ENCODE measurements around the gene DNAH7. TPM values are rescaled to one million over a fixed set of nuclear protein-coding genes. Genes with fewer than 3 reads are reported as not detected.

Gene DNAH7
- total RNA-seq, 1 experiment from 2014 or later, result 0.98 TPM

- H3K27ac Mint-ChIP-seq (ENCODE audit: low read depth, unreplicated experiment), result no peak overlapping the region
- H3K9me3 Mint-ChIP-seq (ENCODE audit: unreplicated experiment), result no peaks in the 10 kb centered on the region
- no peak overlapping the region for H3K4me3 Mint-ChIP-seq (ENCODE audit: unreplicated experiment)
- no peaks in the 10 kb centered on the region for H3K27me3 Mint-ChIP-seq (ENCODE audit: insufficient read depth, unreplicated experiment)
- DNase-seq (ENCODE audit: unreplicated experiment), result no peak
- ChIA-PET CTCF (no interaction called here), POLR2A (no interaction called here)
- no peaks in the 10 kb centered on the region for H3K36me3 Mint-ChIP-seq (ENCODE audit: insufficient read depth, unreplicated experiment)
- TF ChIP-seq, protein P1, sequence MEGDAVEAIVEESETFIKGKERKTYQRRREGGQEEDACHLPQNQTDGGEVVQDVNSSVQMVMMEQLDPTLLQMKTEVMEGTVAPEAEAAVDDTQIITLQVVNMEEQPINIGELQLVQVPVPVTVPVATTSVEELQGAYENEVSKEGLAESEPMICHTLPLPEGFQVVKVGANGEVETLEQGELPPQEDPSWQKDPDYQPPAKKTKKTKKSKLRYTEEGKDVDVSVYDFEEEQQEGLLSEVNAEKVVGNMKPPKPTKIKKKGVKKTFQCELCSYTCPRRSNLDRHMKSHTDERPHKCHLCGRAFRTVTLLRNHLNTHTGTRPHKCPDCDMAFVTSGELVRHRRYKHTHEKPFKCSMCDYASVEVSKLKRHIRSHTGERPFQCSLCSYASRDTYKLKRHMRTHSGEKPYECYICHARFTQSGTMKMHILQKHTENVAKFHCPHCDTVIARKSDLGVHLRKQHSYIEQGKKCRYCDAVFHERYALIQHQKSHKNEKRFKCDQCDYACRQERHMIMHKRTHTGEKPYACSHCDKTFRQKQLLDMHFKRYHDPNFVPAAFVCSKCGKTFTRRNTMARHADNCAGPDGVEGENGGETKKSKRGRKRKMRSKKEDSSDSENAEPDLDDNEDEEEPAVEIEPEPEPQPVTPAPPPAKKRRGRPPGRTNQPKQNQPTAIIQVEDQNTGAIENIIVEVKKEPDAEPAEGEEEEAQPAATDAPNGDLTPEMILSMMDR (IDR thresholded peaks at IDR 0.05; ENCODE audit: unreplicated experiment), result no peak
- intact Hi-C loops (cut with micrococcal nuclease), result no loop called here
- no peaks in the 10 kb centered on the region for H3K4me1 Mint-ChIP-seq (ENCODE audit: insufficient read depth, unreplicated experiment)
- no TSS peak for BruUV-seq (replicated peaks)
These were observed 230.6 kb downstream of the DNAH7 start for GRCh38 chr2:195838002-195838401.

GRCh38 chr2:195836002-195836401, 232.6 kb downstream of the DNAH7 start:
- ChIA-PET POLR2A (no interaction called here), CTCF (interaction anchor here (0.6 kb wide), 1 partner anchor 945 kb away, joined by 3 read pairs; no protein-coding TSS in a partner anchor)
- no peaks in the 10 kb centered on the region for H3K9me3 Mint-ChIP-seq (ENCODE audit: unreplicated experiment)
- no peaks in the 10 kb centered on the region for H3K4me1 Mint-ChIP-seq (ENCODE audit: insufficient read depth, unreplicated experiment)
- H3K4me3 Mint-ChIP-seq (ENCODE audit: unreplicated experiment), result no peak overlapping the region
- H3K27ac Mint-ChIP-seq (ENCODE audit: low read depth, unreplicated experiment), result no peak overlapping the region
- no peak for DNase-seq (ENCODE audit: unreplicated experiment)
- no TSS peak for BruUV-seq (replicated peaks)
- intact Hi-C loops (cut with micrococcal nuclease), result no loop called here
- no peaks in the 10 kb centered on the region for H3K27me3 Mint-ChIP-seq (ENCODE audit: insufficient read depth, unreplicated experiment)
- TF ChIP-seq, protein P1 (IDR thresholded peaks at IDR 0.05; ENCODE audit: unreplicated experiment), result no peak
- no peaks in the 10 kb centered on the region for H3K36me3 Mint-ChIP-seq (ENCODE audit: insufficient read depth, unreplicated experiment)

- intact Hi-C loops (cut with micrococcal nuclease), result no loop called here
- no peak overlapping the region for H3K27ac Mint-ChIP-seq (ENCODE audit: low read depth, unreplicated experiment)
- ChIA-PET POLR2A (interaction anchor here (0.6 kb wide), 1 partner anchor 111 kb away, joined by 4 read pairs; no protein-coding TSS in a partner anchor), CTCF (interaction anchor here (0.6 kb wide), 1 partner anchor 138 kb away, joined by 3 read pairs; no protein-coding TSS in a partner anchor)
- H3K27me3 Mint-ChIP-seq (ENCODE audit: insufficient read depth, unreplicated experiment), result no peaks in the 10 kb centered on the region
- no peaks in the 10 kb centered on the region for H3K4me1 Mint-ChIP-seq (ENCODE audit: insufficient read depth, unreplicated experiment)
- DNase-seq (ENCODE audit: unreplicated experiment), result no peak
- H3K9me3 Mint-ChIP-seq (ENCODE audit: unreplicated experiment), result no peaks in the 10 kb centered on the region
- TF ChIP-seq, protein P1 (IDR thresholded peaks at IDR 0.05; ENCODE audit: unreplicated experiment), result no peak
- H3K36me3 Mint-ChIP-seq (ENCODE audit: insufficient read depth, unreplicated experiment), result no peaks in the 10 kb centered on the region
- no TSS peak for BruUV-seq (replicated peaks)
- H3K4me3 Mint-ChIP-seq (ENCODE audit: unreplicated experiment), result no peak overlapping the region
These were observed 233.8 kb downstream of the DNAH7 start for GRCh38 chr2:195834836-195835235.

- POLR2A ChIA-PET, result no interaction called here
- Mint-ChIP-seq H3K27ac (ENCODE audit: low read depth, unreplicated experiment) (no peak overlapping the region), H3K4me3 (ENCODE audit: unreplicated experiment) (no peak overlapping the region), H3K9me3 (ENCODE audit: unreplicated experiment) (no peaks in the 10 kb centered on the region), H3K27me3 (ENCODE audit: insufficient read depth, unreplicated experiment) (no peaks in the 10 kb centered on the region), H3K4me1 (ENCODE audit: insufficient read depth, unreplicated experiment) (no peaks in the 10 kb centered on the region), H3K36me3 (ENCODE audit: insufficient read depth, unreplicated experiment) (no peaks in the 10 kb centered on the region)
- intact Hi-C loops (cut with micrococcal nuclease), result no loop called here
- BruUV-seq (replicated peaks), result no TSS peak
- TF ChIP-seq, protein P1 (IDR thresholded peaks at IDR 0.05; ENCODE audit: unreplicated experiment), result no peak
- CTCF ChIA-PET, result no interaction called here
- DNase-seq (ENCODE audit: unreplicated experiment), result no peak
These were observed 237.4 kb downstream of the DNAH7 start for GRCh38 chr2:195830968-195831950.

All from MCF 10A (cell line).